Measurements from ENCODE around the gene C1QTNF4.

The C1QTNF4 gene

GRCh38 chr11:47589584-47589976 lies 4.6 kb downstream of the C1QTNF4 start:
- TF ChIP-seq, protein P1, sequence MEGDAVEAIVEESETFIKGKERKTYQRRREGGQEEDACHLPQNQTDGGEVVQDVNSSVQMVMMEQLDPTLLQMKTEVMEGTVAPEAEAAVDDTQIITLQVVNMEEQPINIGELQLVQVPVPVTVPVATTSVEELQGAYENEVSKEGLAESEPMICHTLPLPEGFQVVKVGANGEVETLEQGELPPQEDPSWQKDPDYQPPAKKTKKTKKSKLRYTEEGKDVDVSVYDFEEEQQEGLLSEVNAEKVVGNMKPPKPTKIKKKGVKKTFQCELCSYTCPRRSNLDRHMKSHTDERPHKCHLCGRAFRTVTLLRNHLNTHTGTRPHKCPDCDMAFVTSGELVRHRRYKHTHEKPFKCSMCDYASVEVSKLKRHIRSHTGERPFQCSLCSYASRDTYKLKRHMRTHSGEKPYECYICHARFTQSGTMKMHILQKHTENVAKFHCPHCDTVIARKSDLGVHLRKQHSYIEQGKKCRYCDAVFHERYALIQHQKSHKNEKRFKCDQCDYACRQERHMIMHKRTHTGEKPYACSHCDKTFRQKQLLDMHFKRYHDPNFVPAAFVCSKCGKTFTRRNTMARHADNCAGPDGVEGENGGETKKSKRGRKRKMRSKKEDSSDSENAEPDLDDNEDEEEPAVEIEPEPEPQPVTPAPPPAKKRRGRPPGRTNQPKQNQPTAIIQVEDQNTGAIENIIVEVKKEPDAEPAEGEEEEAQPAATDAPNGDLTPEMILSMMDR (conservative IDR thresholded peaks at IDR 0.05; ENCODE audit: low read depth): no peak
- no peak for DNase-seq (ENCODE audit: low spot score)
- ChIA-PET POLR2A (ENCODE audit: low non-redundant PET) (no interaction called here), CTCF (interaction anchor here (0.7 kb wide), 1 partner anchor 90 kb away, joined by 3 read pairs; no protein-coding TSS in a partner anchor)
- H3K27ac ChIP-seq: no peak overlapping the region

GRCh38 chr11:47589118-47589517 lies 5.1 kb downstream of the C1QTNF4 start:
- DNase-seq (ENCODE audit: low spot score): no peak
- TF ChIP-seq, protein P1 (conservative IDR thresholded peaks at IDR 0.05; ENCODE audit: low read depth): no peak
- POLR2A ChIA-PET (ENCODE audit: low non-redundant PET): no interaction called here
- H3K27ac ChIP-seq: no peak overlapping the region
- CTCF ChIA-PET: no interaction called here

DNA sequence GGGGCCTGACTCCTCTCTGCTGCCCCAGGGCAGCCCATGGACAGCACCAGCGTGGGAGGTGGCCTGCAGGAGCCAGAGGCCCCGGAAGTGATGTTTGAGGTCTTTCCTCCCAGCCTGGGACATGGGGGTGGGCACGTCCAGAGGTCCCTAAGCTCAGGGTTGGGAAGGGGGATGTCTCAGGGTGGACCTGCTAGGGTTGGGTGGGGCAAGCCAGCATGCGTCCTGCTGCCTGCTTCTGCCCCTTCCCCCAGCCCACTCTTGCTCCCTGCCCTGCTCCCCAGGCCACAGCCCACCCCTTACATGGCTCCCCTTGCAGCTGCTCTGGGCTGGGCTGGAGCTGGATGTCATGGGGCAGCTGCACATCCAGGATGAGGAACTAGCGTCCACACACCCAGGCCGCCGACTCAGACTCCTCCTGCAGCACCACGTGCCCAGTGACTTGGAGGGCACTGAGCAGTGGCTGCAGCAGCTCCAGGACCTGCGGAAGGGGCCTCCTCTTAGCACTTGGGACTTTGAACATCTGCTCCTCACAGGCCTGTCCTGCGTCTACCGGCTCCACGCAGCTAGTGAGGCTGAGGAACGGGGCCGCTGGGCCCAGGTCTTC lies 6.4 kb downstream of the C1QTNF4 start:
- ChIA-PET POLR2A (ENCODE audit: low non-redundant PET) (no interaction called here), CTCF (no interaction called here)
- DNase-seq (ENCODE audit: low spot score): no peak
- H3K27ac ChIP-seq: no peak overlapping the region
- TF ChIP-seq, protein P1 (conservative IDR thresholded peaks at IDR 0.05; ENCODE audit: low read depth): no peak

DNA sequence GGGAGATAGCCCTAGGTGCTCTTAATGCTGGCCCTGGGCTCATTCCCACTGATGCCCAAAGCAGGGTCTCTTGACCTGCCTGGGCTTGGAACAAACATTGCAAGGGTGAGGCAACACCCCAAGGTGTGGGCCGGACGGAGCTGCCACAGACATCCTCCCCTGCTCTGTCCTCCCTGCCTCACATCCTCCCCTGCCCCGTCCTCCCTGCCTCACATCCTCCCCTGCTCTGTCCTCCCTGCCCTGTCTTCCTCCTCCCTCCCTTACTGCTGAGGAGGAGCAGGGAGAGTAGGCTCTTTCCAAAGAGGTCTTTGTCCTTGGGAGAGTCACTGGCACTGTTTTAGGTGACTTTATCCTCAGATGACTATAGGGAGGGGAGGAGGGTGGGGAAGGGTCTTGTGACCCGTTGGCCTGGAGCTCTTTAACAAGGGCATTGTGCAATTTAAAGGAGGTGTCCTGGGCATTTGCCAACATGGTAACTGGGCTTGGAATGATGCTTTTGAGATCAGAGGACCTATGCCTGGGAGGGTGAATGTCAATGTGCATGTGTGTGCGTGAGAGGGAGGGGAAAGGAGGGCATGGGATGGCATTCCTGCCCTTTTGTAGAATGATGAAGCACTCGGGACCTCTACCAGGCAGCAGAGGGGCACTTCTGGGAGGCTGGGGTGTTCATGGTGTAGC lies 7.0 kb downstream of the C1QTNF4 start:
- peak overlapping the region; percentile 34 for H3K27ac ChIP-seq
- DNase-seq (ENCODE audit: low spot score): no peak
- POLR2A ChIA-PET (ENCODE audit: low non-redundant PET): no interaction called here
- CTCF ChIA-PET: no interaction called here
- TF ChIP-seq, protein P1 (conservative IDR thresholded peaks at IDR 0.05; ENCODE audit: low read depth): no peak

GRCh38 chr11:47586098-47586855 lies 7.9 kb downstream of the C1QTNF4 start, which contains the start of gene FAM180B:
TSS of gene FAM180B (plus strand) at chr11:47586678. CDS start at chr11:47586769, 91 bp downstream.
- TF ChIP-seq, protein P1 (conservative IDR thresholded peaks at IDR 0.05; ENCODE audit: low read depth): no peak
- POLR2A ChIA-PET (ENCODE audit: low non-redundant PET): no interaction called here
- peak within 1 kb of the TSS; percentile 34 for H3K27ac ChIP-seq
- CTCF ChIA-PET: no interaction called here
- no peak for DNase-seq (ENCODE audit: low spot score)

DNA sequence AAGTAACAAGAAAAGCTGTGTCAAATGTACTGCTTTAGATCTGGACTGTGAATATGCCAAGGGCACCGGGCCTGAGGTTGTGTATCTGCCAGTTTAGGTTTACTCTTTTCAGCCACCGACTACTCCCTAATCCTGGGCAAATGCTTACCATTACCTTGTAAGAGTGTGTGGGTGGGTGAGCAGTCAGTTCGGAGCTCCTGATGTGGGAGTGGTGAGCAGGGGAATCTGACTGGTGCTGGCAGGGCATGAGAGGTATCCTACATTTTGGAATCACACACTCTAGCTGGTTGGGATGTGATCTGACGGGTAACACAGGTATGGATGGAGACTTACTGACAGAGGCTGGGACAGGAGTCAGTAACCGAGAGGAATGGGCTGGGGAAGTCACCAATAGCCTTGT lies 10.4 kb downstream of the C1QTNF4 start:
- H3K27ac ChIP-seq: no peak overlapping the region
- no peak for DNase-seq (ENCODE audit: low spot score)
- TF ChIP-seq, protein P1 (conservative IDR thresholded peaks at IDR 0.05; ENCODE audit: low read depth): no peak
- ChIA-PET CTCF (no interaction called here), POLR2A (ENCODE audit: low non-redundant PET) (no interaction called here)

All from RWPE1 (cell line).